ENCODE measurements around the gene IDH3G. TPM values are rescaled to one million over a fixed set of nuclear protein-coding genes. Genes with fewer than 3 reads are reported as not detected.

IDH3G gene
- total and polyA plus RNA-seq, 2 of the 8 experiments (the other 6 are each of a cell fraction or from before 2014, with no cell fraction given) = 39.4 to 66.7 TPM

- TF ChIP-seq USF2 (IDR thresholded peaks at IDR 0.05; ENCODE audit: low read length) (no peak), KDM5A (IDR thresholded peaks at IDR 0.05; ENCODE audit: low read length) (no peak), RNF2 (IDR thresholded peaks at IDR 0.05; ENCODE audit: borderline replicate concordance, low read depth, low read length, missing control alignments, poor library complexity, severe bottlenecking) (no peak), HDAC6 (IDR thresholded peaks at IDR 0.05; ENCODE audit: low read depth, low read length) (no peak), SIX5 (IDR thresholded peaks at IDR 0.05; ENCODE audit: low read depth, low read length) (no peak), CBX5 (IDR thresholded peaks at IDR 0.05; ENCODE audit: low read depth, low read length) (no peak), SUZ12 (IDR thresholded peaks at IDR 0.05; ENCODE audit: low read length) (no peak), ATF3 (IDR thresholded peaks at IDR 0.05; ENCODE audit: insufficient read depth, low read depth, low read length) (no peak), BACH1 (IDR thresholded peaks at IDR 0.05; ENCODE audit: low read length) (no peak), E2F6 (IDR thresholded peaks at IDR 0.05) (no peak)
These were observed 7.5 kb downstream of the IDH3G start (continued) for GRCh38 chrX:153786669-153787068.

All from H1 (cell line).